Right renal cortex interstitium (tissue), 3 donors: ENCODE measurements around the gene CLIP1. TPM values are rescaled to one million over a fixed set of nuclear protein-coding genes. Genes with fewer than 3 reads are reported as not detected.
A peak's percentile ranks its signal among the peaks of the same experiment; 100 is the strongest.
"Not testable (repeated sequence)": the region's sequence is repeated elsewhere in the genome, so short reads cannot be mapped to it uniquely, and the experiment has no call there.

Source experiments
- DNase-seq, 3 donors: peaks; one replicate each; pipeline ENCODE4 v3.0.0-alpha.2; 2013; ENCODE audit warnings: low read depth in 3 of 3, low spot score in 2 of 3
- polyA plus RNA-seq, 3 donors: library from polyadenylated mRNA; unstranded; fragments of 120-200 nt; gene quantifications; one replicate each; pipeline ENCODE4 v1.2.1, GENCODE V29; 2013; ENCODE audit not compliant: insufficient read length in 3 of 3

CLIP1 gene
- polyA plus RNA-seq, 3 donors = 41.1 to 43.0 (median 41.9) TPM

GRCh38 chr12:122362755-122363154, 59.7 kb downstream of the CLIP1 start:
- DNase-seq = no peak

GRCh38 chr12:122358403-122358802, 64.1 kb downstream of the CLIP1 start:
- DNase-seq = not testable (repeated sequence)

- DNase-seq = not testable (repeated sequence)
These were observed 64.9 kb downstream of the CLIP1 start for GRCh38 chr12:122357536-122357935.

- not testable (repeated sequence) for DNase-seq
These were observed 65.5 kb downstream of the CLIP1 start for GRCh38 chr12:122356991-122357390.

- DNase-seq = peak in 1 of 3 donors; percentile 23
These were observed 66.3 kb downstream of the CLIP1 start for GRCh38 chr12:122356192-122356635.

GRCh38 chr12:122355706-122356105, 66.8 kb downstream of the CLIP1 start:
- DNase-seq = no peak

GRCh38 chr12:122354958-122355641, 67.4 kb downstream of the CLIP1 start:
- DNase-seq = no peak

GRCh38 chr12:122352394-122352793, 70.1 kb downstream of the CLIP1 start:
- no peak for DNase-seq

GRCh38 chr12:122350141-122350848, 72.2 kb downstream of the CLIP1 start:
- DNase-seq = no peak

- DNase-seq = no peak
These were observed 73.4 kb downstream of the CLIP1 start for GRCh38 chr12:122349078-122349477.

GRCh38 chr12:122348505-122348904, 74.0 kb downstream of the CLIP1 start:
- DNase-seq = no peak

GRCh38 chr12:122346054-122346453, 76.4 kb downstream of the CLIP1 start:
- DNase-seq = no peak

- DNase-seq = no peak
These were observed 77.4 kb downstream of the CLIP1 start for GRCh38 chr12:122345042-122345441.

- no peak for DNase-seq
These were observed 86.2 kb downstream of the CLIP1 start for GRCh38 chr12:122336015-122336946.

- no peak for DNase-seq
These were observed 89.1 kb downstream of the CLIP1 start for GRCh38 chr12:122333142-122334087.

GRCh38 chr12:122327494-122328385, 94.7 kb downstream of the CLIP1 start:
- no peak for DNase-seq

GRCh38 chr12:122327014-122327413, 95.5 kb downstream of the CLIP1 start:
- DNase-seq = no peak

GRCh38 chr12:122326586-122326985, 95.9 kb downstream of the CLIP1 start:
- peak in 1 of 3 donors; percentile 6 for DNase-seq
